CD4-positive, alpha-beta T cell treated with Interleukin-15 for 4 hours (primary cell): ENCODE data around the gene ANAPC13.

Experiments
- DNase-seq: peaks from one replicate; pipeline ENCODE4 v3.0.0-alpha.2; 2020; ENCODE audit warnings: low spot score

The ANAPC13 gene

GRCh38 chr3:134449277-134449676, 36.5 kb downstream of the ANAPC13 start:
- no peak for DNase-seq

GRCh38 chr3:134448664-134449063, 37.1 kb downstream of the ANAPC13 start:
- DNase-seq = no peak

GRCh38 chr3:134447351-134447750, 38.4 kb downstream of the ANAPC13 start:
- DNase-seq = no peak

- no peak for DNase-seq
Observed at GRCh38 chr3:134446800-134447199, 39.0 kb downstream of the ANAPC13 start.

GRCh38 chr3:134445636-134446035, 40.1 kb downstream of the ANAPC13 start:
- no peak for DNase-seq

GRCh38 chr3:134445095-134445494, 40.7 kb downstream of the ANAPC13 start:
- DNase-seq = no peak

GRCh38 chr3:134441821-134442220, 44.0 kb downstream of the ANAPC13 start:
- DNase-seq = no peak

DNA sequence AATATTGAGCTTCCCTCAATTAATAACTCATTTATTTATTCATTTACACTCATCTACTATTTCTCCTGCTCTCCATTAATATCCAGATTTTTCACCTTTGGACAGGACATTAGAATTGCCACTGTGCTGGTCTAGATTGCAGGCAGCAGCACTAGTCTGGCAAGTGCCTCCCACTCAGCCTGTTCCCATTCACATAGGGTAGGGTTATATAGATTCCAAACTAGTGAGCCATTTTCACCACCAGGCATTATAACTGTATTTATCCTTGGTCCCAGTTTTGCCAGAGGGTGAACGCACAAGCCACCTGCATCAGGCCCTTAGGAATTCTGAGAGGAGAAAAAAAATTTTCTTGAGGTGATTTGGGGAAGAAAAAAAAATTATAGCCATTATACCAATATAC, 44.5 kb downstream of the ANAPC13 start:
- DNase-seq = no peak

DNA sequence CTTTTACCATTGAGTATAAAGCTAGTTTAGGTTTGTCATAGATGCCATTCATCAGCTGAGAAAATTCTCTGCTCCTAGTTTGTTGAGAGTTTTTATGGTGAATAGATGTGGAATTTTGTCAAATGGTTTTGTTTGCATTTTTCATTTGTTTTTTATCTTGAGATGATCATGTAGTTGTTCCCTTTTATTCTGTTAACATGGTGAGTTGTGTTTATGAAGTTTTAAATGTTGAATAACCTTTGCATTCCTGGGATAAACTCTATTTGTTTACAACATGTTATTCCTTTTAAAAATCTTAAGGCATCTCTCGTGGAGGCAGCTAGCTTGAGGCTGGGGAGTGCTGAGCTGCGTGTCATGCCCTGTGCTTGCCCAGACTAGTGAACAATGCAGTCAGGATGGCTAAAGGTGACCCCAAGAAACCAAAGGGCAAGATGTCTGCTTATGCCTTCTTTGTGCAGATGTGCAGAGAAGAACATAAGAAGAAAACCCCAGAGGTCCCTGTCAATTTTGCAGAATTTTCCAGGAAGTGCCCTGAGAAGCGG, 48.5 kb downstream of the ANAPC13 start:
- DNase-seq = no peak

- DNase-seq = no peak
Observed at GRCh38 chr3:134432236-134432635, 53.5 kb downstream of the ANAPC13 start.

- DNase-seq = no peak
Observed at GRCh38 chr3:134430950-134431445, 54.8 kb downstream of the ANAPC13 start.

DNA sequence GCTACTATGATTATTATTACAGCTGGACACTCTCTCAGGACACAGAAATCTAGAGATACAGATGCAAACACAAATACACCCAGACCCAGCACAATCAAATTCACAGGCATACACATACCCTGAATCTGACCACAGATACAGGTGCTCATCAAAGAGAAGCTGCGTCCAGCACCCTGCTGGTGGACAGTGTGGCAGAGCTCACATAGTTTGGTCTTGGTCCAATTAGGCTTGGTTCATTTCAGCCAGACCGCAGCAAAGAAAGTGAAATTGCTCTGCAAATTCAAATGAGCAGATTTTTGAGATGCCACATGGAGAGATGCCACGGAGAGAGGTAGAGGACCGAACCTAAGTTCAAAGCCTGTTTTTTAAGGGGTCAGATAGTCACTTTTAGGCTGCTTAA, 55.6 kb downstream of the ANAPC13 start:
- no peak for DNase-seq

- DNase-seq = no peak
Observed at GRCh38 chr3:134428401-134428800, 57.4 kb downstream of the ANAPC13 start.
